Stimulated activated effector memory CD8-positive, alpha-beta T cell treated with anti-CD3 and anti-CD28 coated beads, Interleukin-12 subunit alpha, Interleukin-12 subunit beta, amount 100 ng/mL, for 72 hours (primary cell): ENCODE measurements around the gene ABCA9.

Source experiments
- ATAC-seq: fragments of 150-1000 bp; cut with Tn5 transposase; 2 replicates; pipeline ENCODE4 v1.10.0; 2021
- DNase-seq, 2 donors: peaks; one replicate each; pipeline ENCODE4 v3.0.0; 2021 to 2022; ENCODE audit warnings: low spot score in 2 of 2
- H3K27ac Mint-ChIP-seq: one replicate; pipeline ENCODE4 v1.8.0; 2022; ENCODE audit warnings: mild to moderate bottlenecking, mixed read lengths
- H3K36me3 Mint-ChIP-seq: one replicate; pipeline ENCODE4 v1.8.0; 2022; ENCODE audit warnings: mild to moderate bottlenecking, mixed read lengths
- H3K4me1 Mint-ChIP-seq: one replicate; pipeline ENCODE4 v1.8.0; 2022; ENCODE audit warnings: mixed read lengths
- H3K4me3 Mint-ChIP-seq: one replicate; pipeline ENCODE4 v1.8.0; 2022; ENCODE audit warnings: mild to moderate bottlenecking, mixed read lengths
- H3K9me3 Mint-ChIP-seq: one replicate; pipeline ENCODE4 v1.8.0; 2022; ENCODE audit warnings: mixed read lengths

The ABCA9 gene, protein sequence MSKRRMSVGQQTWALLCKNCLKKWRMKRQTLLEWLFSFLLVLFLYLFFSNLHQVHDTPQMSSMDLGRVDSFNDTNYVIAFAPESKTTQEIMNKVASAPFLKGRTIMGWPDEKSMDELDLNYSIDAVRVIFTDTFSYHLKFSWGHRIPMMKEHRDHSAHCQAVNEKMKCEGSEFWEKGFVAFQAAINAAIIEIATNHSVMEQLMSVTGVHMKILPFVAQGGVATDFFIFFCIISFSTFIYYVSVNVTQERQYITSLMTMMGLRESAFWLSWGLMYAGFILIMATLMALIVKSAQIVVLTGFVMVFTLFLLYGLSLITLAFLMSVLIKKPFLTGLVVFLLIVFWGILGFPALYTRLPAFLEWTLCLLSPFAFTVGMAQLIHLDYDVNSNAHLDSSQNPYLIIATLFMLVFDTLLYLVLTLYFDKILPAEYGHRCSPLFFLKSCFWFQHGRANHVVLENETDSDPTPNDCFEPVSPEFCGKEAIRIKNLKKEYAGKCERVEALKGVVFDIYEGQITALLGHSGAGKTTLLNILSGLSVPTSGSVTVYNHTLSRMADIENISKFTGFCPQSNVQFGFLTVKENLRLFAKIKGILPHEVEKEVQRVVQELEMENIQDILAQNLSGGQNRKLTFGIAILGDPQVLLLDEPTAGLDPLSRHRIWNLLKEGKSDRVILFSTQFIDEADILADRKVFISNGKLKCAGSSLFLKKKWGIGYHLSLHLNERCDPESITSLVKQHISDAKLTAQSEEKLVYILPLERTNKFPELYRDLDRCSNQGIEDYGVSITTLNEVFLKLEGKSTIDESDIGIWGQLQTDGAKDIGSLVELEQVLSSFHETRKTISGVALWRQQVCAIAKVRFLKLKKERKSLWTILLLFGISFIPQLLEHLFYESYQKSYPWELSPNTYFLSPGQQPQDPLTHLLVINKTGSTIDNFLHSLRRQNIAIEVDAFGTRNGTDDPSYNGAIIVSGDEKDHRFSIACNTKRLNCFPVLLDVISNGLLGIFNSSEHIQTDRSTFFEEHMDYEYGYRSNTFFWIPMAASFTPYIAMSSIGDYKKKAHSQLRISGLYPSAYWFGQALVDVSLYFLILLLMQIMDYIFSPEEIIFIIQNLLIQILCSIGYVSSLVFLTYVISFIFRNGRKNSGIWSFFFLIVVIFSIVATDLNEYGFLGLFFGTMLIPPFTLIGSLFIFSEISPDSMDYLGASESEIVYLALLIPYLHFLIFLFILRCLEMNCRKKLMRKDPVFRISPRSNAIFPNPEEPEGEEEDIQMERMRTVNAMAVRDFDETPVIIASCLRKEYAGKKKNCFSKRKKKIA (N-terminal part only)

DNA sequence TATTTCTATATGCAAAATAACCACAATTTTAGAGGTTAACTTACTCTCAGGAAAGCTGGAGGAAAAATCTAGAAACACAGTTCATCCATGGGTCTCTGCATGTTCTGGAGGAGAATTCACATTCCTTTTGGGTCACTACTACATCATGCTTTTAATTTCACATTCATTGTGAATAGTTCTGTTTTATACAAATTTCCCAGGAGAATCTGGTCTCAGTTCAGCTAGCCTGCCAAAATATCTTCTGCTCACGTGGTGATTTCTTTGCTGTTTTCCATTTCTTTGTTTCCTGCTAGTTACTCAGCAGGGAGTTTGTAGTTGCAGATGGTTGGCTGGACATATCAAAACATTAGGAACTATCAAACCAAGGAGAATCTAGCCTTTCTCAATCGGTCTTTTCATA, at the start of gene ABCA9:
TSS of gene ABCA9 (minus strand) at position 106 of the 400 bp plus-strand sequence. CDS start 9,801 bp downstream, outside the sequence.
- Mint-ChIP-seq H3K4me3 (no peak within 1 kb of the TSS), H3K9me3 (peaks cover 7% of the 10 kb centered on the region), H3K27ac (no peak within 1 kb of the TSS), H3K36me3 (no peaks in the 10 kb centered on the region), H3K4me1 (no peaks in the 10 kb centered on the region)
- no peak for ATAC-seq
- no peak for DNase-seq

DNA sequence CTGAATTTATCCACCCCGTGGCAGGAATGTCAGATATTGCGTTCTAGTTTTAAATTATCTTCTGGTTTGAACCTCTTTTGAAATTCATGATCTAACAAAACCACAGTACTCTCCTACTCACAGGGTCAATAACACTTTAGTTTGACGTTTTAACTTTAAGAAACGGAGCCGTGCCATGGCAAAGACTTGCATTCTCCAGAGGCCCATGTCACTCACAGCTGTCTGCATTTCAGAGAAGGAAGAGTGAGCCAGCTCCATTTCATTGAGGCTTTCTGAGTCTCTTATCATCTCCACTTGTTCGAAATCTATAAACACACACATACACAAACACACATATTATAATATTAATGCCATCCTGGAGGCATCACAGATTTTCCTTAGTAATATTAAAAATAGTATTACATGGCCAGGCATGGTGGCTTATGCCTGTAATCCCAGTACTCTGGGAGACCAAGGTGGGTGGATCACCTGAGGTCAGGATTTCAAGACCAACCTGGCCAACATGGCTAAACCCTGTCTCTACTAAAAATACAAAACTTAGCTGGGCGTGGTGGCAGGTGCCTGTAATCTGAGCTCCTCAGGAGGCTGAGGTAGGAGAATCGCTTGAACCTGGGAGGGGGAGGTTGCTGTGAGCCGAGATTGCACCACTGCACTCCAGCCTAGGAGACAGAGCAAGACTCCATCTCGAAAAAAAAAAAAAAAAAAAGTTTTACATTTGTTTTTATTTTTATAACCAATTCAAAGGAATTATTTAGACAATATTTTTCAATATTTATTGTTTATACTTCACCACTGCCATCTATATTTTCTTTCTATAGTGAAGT, 45.4 kb upstream of the ABCA9 start:
- H3K4me3 Mint-ChIP-seq, result no peak overlapping the region
- no peaks in the 10 kb centered on the region for H3K9me3 Mint-ChIP-seq
- no peaks in the 10 kb centered on the region for H3K36me3 Mint-ChIP-seq
- DNase-seq (no peak), ATAC-seq (no peak)
- H3K27ac Mint-ChIP-seq, result no peak overlapping the region
- no peaks in the 10 kb centered on the region for H3K4me1 Mint-ChIP-seq

DNA sequence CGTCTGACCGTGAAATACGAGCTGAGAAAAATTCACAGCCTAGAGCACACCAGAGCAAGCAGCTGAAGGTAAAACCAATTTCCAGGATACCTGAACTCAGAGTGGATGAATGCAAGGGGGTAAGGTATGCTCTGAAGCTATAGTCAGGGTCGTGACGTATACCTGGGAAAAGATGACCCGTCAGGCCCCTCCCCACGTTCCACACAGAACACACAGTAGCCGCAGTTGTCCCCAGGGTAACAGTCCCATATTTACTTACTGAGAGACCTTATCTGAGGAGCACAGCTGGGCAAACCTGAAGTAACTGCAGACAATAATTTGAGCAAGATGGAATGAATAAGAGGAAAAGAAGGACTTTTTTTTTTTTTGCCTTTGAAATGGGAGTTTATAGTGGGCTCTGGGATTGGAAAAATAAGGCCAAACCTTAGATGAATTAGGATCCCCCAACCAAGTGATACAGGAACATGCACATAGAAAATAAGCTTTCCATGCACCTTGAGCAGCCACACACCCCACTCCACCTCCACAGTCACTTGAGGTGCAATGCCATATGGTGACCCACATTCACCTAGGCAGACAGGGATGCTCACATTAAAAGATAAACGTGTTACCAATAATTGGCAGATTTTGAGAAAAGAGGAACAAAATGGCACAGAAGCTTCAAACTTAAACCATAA, 43.0 kb upstream of the ABCA9 start:
- ATAC-seq (no peak), DNase-seq (no peak)
- H3K36me3 Mint-ChIP-seq, result no peaks in the 10 kb centered on the region
- H3K27ac Mint-ChIP-seq, result no peak overlapping the region
- no peaks in the 10 kb centered on the region for H3K9me3 Mint-ChIP-seq
- no peaks in the 10 kb centered on the region for H3K4me1 Mint-ChIP-seq
- H3K4me3 Mint-ChIP-seq, result no peak overlapping the region

DNA sequence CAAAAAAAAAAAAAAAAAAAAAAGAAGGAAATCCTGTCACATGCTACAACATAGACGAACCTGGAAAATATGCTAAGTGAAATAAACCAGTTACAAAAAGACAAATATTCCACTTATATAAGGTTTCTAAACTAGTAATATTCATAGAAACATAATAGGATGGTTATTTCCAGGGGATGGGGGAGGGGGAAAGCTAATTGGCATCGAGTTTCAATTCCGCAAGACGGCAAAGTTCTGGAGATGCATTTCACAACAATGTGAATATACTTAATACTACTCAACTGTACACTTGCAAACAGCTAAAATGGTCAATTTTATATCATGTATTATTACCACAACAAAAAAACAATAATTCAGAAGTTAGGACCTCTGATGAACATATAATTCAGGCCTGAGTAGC, 37.9 kb upstream of the ABCA9 start:
- ATAC-seq (no peak), DNase-seq (no peak)
- Mint-ChIP-seq H3K27ac (no peak overlapping the region), H3K4me1 (no peaks in the 10 kb centered on the region), H3K9me3 (no peaks in the 10 kb centered on the region), H3K4me3 (no peak overlapping the region), H3K36me3 (no peaks in the 10 kb centered on the region)

DNA sequence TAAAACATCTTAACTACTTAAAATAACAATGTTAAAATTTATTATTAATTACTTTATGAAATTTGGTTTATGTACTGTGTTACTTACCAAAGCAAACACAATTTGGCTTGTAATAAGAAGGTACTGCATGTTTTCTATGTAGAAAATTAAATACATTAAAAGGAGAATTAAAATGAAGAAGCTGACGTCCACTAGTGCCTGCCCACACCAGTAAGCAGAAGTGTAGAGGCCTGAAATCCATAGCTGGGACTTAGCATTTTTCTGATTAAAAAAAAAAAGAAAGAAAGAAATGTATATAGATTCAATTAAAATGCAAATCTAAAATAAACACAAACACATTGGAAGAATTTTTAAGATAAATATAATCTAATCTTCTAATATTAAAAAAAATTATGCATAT, 35.8 kb upstream of the ABCA9 start:
- no peak for ATAC-seq
- Mint-ChIP-seq H3K9me3 (no peaks in the 10 kb centered on the region), H3K4me3 (no peak overlapping the region), H3K27ac (no peak overlapping the region), H3K36me3 (no peaks in the 10 kb centered on the region), H3K4me1 (no peaks in the 10 kb centered on the region)
- no peak for DNase-seq

DNA sequence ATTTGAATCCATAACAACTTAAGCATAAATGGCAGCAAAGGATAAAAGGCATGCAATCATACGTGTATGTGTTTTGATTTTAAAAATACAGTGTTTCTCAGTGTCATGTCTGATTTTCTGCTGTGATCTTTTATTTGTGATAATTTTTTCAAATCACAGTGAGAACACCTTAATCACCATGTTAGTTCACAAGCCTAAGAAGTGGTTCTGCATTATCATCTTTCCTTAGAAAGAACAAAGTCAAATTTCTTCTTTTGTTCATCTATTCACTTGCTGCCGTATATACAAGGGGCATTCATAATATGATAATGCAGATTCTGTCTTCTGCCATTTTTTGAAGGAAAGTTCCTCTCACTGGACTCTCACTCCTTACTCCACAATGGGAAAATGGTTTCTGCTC, 33.3 kb upstream of the ABCA9 start:
- no peaks in the 10 kb centered on the region for H3K4me1 Mint-ChIP-seq
- no peak overlapping the region for H3K27ac Mint-ChIP-seq
- no peaks in the 10 kb centered on the region for H3K9me3 Mint-ChIP-seq
- H3K4me3 Mint-ChIP-seq, result no peak overlapping the region
- no peaks in the 10 kb centered on the region for H3K36me3 Mint-ChIP-seq
- no peak for DNase-seq
- no peak for ATAC-seq

DNA sequence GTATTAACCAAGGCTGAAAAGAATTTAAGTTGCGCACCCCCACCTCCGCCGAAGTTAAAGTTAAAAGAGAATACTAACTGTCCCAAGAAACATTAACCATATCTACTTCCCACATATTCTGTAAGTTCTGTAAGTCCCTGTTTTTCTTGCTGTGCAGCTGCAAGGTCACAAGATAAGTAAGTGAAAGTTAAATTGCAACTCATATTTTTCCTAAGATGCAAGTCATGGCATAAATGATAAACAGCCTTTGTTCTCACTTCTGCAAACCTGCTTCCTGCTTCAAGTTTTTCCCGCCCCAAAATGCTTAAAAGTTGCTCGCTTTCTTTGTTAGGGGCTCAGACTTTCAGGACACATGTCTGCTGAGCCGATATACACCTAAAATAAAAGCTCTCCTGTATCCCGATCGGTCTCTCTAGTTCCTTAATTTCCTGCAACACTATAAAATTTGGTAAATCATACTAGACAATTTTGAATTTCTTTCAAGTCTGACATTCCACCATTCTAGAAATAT, 32.6 kb upstream of the ABCA9 start:
- no peaks in the 10 kb centered on the region for H3K4me1 Mint-ChIP-seq
- no peak overlapping the region for H3K4me3 Mint-ChIP-seq
- ATAC-seq, result no peak
- no peaks in the 10 kb centered on the region for H3K9me3 Mint-ChIP-seq
- no peak overlapping the region for H3K27ac Mint-ChIP-seq
- no peak for DNase-seq
- H3K36me3 Mint-ChIP-seq, result no peaks in the 10 kb centered on the region

DNA sequence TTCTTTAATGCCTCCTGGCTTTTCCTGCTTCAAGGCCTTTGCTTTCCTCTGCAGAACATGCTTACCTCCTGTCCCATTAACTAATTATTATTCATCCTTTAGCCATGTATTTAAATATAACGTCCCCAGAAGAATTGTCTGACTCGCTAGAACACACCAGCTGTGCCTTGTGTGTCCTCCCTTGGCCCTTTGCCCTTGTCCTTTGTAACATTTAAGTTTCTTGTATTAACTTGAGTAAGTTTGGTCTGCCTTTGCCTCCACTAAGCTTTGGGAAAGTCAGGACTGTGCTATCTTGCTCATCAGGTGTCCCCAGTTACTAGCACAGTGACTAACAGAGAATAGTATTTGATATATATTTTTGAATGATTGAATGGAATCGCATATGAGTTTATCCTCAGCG, 29.6 kb upstream of the ABCA9 start:
- no peaks in the 10 kb centered on the region for H3K36me3 Mint-ChIP-seq
- no peaks in the 10 kb centered on the region for H3K4me1 Mint-ChIP-seq
- ATAC-seq, result no peak
- no peaks in the 10 kb centered on the region for H3K9me3 Mint-ChIP-seq
- DNase-seq, result no peak
- no peak overlapping the region for H3K27ac Mint-ChIP-seq
- H3K4me3 Mint-ChIP-seq, result no peak overlapping the region

DNA sequence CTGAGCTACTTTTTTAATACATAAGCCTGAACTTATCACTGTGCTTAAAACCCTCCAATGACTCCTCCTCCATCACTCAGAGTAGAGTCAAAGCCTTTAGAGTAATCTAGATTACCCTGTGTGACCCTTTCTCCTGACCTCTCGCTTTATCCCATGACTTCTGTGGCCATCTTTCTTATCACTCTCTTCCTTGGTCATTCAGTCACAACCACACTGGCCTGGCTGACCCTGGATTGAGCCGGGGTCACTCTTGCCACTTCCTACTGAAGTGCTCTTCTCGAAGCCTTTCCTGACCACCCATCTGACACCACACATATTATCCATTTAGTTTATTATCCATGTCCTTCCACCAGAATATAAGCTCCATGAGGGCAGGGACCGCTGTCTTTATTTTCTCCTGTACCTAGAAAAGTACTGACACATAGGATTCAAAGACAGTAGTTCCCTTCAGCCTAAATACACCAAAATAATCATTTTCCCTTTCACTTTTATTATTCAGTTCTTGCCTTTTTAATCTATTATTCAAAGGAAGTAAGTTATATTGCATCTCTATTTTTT, 28.0 kb upstream of the ABCA9 start:
- H3K27ac Mint-ChIP-seq, result no peak overlapping the region
- no peak overlapping the region for H3K4me3 Mint-ChIP-seq
- H3K9me3 Mint-ChIP-seq, result no peaks in the 10 kb centered on the region
- ATAC-seq (no peak), DNase-seq (no peak)
- no peaks in the 10 kb centered on the region for H3K36me3 Mint-ChIP-seq
- H3K4me1 Mint-ChIP-seq, result no peaks in the 10 kb centered on the region

DNA sequence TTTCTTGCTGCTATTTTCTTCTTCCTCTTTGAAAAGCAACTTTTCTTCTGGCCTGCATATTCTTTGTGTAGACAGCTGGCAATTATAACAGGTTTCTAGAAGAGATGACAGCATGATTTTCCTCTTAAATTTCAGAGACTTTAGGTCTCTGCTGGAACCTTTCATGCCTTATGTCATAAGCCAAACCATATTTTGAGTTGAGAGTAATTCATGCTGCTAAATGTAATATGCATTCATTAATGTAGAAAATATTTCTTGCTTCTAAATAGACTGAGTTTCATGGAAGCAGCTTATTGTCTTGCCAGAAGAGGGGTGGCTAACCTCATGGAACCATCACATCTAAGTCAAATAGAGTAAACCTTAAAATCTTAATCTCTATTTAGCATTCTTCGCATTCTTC, 25.9 kb upstream of the ABCA9 start:
- no peak for ATAC-seq
- H3K36me3 Mint-ChIP-seq, result no peaks in the 10 kb centered on the region
- no peaks in the 10 kb centered on the region for H3K9me3 Mint-ChIP-seq
- no peak overlapping the region for H3K27ac Mint-ChIP-seq
- H3K4me1 Mint-ChIP-seq, result no peaks in the 10 kb centered on the region
- no peak for DNase-seq
- H3K4me3 Mint-ChIP-seq, result no peak overlapping the region

DNA sequence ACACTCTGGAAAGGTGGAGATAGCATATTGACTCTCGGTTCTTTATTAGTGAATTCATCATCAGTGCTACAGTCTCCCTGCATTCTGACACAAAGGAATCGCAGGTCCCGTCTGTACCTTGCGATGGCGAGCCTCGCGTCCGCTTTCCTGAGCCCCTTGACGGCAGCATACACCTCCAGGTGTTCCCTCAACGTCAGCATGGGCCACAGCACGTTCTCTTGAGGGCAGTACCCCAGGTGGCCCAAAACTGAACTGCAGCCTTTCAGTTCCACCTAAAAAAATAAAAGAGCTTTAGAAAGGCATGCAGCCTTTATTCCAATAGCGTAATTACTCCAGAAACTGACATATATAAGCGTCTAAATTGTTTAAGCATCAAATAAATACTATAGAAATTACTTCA, 24.2 kb upstream of the ABCA9 start:
- H3K9me3 Mint-ChIP-seq, result no peaks in the 10 kb centered on the region
- DNase-seq (no peak), ATAC-seq (no peak)
- no peak overlapping the region for H3K27ac Mint-ChIP-seq
- H3K4me3 Mint-ChIP-seq, result no peak overlapping the region
- no peaks in the 10 kb centered on the region for H3K4me1 Mint-ChIP-seq
- H3K36me3 Mint-ChIP-seq, result no peaks in the 10 kb centered on the region

DNA sequence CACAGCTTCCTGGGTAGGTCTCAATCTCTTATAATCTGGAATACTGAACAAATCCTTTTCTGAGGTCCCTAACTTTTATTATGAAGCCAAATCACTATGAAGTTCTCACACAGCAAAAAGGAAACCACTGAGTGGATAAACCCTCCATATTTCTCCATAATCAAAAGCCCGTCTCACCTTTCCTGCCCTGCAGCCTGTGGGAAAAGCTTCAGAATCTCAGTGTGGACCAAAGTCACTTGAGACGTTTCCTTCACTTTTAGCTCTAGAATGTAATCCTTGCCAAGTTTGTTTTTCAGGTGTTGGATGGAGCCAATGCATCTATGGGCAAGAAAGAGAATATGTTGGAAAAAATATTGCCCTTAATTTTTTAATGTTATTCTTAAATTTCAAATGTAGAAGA, 22.0 kb upstream of the ABCA9 start:
- ATAC-seq (no peak), DNase-seq (no peak)
- Mint-ChIP-seq H3K9me3 (no peaks in the 10 kb centered on the region), H3K4me3 (no peak overlapping the region), H3K27ac (no peak overlapping the region), H3K4me1 (no peaks in the 10 kb centered on the region), H3K36me3 (no peaks in the 10 kb centered on the region)

DNA sequence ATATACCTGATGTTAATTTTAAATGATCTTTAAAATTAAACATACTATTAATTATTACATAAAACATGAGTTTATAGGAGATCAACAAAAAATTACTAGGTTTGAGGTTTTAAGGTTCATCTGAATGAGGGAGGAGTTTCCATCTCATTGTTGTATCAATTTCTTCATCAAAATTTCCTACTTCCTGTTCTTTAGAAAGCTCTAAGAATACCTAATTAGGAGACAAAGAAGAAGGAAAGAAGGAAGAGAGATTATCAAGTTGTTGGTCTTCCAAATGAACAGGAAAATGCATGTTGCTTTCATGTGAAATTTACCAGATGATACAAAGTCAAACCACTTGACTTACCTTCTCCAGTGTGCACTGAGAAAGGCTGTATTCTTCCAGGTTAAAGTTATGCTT, 18.1 kb upstream of the ABCA9 start:
- ATAC-seq (no peak), DNase-seq (no peak)
- peaks cover 12% of the 10 kb centered on the region for H3K9me3 Mint-ChIP-seq
- no peak overlapping the region for H3K4me3 Mint-ChIP-seq
- no peak overlapping the region for H3K27ac Mint-ChIP-seq
- H3K36me3 Mint-ChIP-seq, result no peaks in the 10 kb centered on the region
- H3K4me1 Mint-ChIP-seq, result no peaks in the 10 kb centered on the region

DNA sequence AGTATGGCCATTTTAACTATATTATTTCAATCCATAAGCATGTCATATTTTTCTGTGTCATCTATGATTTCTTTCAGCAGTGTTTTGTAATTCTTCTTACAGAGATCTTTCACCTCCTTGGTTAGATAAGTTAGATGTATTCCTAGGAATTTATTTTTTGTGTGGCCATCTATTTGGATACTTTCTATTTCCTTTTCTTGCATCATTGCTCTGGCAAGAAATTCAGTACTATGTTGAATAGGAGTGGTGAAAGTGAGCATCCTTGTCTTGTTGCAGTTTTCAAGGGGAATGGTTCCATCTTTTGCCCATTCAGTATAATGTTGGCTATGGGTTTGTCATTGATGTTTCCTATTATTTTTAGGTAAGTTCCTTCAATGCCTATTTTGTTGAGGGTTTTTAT, 15.1 kb upstream of the ABCA9 start:
- no peak for ATAC-seq
- Mint-ChIP-seq H3K36me3 (no peaks in the 10 kb centered on the region), H3K9me3 (peaks cover 26% of the 10 kb centered on the region), H3K27ac (no peak overlapping the region), H3K4me1 (peaks cover 9% of the 10 kb centered on the region), H3K4me3 (no peak overlapping the region)
- DNase-seq, result no peak
